ENCODE results near the gene DAND5.

DNA sequence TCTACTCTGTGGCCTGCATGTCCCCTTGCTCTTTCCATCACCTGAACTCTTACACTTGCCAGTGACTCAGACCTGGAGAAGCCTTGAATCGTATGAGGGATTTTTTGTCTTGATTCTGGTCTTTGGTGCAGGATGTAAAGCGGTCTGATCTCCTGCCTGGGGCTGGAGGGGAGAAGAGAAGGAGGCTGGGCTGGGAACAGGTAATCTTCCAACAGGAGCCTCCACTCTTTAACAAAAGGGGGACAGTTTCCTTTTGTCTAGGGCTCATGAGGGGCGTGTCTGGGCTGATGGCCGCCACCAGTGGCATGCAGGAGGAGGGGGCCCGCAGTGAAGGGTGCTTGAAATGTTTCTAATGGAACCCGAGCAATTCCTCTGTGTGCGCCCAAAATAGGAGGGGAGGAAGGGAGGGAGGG lies 50.6 kb downstream of the DAND5 start:
- TF ChIP-seq MAFK (conservative IDR thresholded peaks at IDR 0.05 in 1 of 2, IDR thresholded peaks at IDR 0.05 in 1 of 2; ENCODE audit: low read length in 2 of 2) (no peak), SMC3 (IDR thresholded peaks at IDR 0.05; ENCODE audit: low read length) (no peak), REXO4 (CRISPR knock-in tag; IDR thresholded peaks at IDR 0.05; ENCODE audit: borderline replicate concordance) (no peak), TCF7L2 (IDR thresholded peaks at IDR 0.05; ENCODE audit: low read depth, low read length) (no peak), EP300 (IDR thresholded peaks at IDR 0.05; ENCODE audit: low read depth in 2 of 2, low read length in 2 of 2) (no peak), EP300 (CRISPR knock-in tag; IDR thresholded peaks at IDR 0.05; ENCODE audit: borderline replicate concordance) (no peak), POLR2A (IDR thresholded peaks at IDR 0.05; ENCODE audit: insufficient read depth in 1 of 2, low read depth in 2 of 2, low read length in 2 of 2) (no peak)
- TF ChIP-seq, protein P1, sequence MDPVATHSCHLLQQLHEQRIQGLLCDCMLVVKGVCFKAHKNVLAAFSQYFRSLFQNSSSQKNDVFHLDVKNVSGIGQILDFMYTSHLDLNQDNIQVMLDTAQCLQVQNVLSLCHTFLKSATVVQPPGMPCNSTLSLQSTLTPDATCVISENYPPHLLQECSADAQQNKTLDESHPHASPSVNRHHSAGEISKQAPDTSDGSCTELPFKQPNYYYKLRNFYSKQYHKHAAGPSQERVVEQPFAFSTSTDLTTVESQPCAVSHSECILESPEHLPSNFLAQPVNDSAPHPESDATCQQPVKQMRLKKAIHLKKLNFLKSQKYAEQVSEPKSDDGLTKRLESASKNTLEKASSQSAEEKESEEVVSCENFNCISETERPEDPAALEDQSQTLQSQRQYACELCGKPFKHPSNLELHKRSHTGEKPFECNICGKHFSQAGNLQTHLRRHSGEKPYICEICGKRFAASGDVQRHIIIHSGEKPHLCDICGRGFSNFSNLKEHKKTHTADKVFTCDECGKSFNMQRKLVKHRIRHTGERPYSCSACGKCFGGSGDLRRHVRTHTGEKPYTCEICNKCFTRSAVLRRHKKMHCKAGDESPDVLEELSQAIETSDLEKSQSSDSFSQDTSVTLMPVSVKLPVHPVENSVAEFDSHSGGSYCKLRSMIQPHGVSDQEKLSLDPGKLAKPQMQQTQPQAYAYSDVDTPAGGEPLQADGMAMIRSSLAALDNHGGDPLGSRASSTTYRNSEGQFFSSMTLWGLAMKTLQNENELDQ (CRISPR knock-in tag; IDR thresholded peaks at IDR 0.05; ENCODE audit: borderline replicate concordance): no peak

Measured in HepG2 (cell line).